Stomach (tissue), 4 donors: Measurements from ENCODE around the gene ATP5IF1.

Experiments
- CTCF ChIP-seq, 7 experiments: fragments of 450-650 bp in 4 of 7; fragments of 200-600 bp in 3 of 7; sonication (generic) in 3 of 7; IDR thresholded peaks; one replicate each; pipeline ENCODE4 v1.5.1; 2016 to 2019; ENCODE audit warnings: antibody characterized with exemption in 7 of 7, control low read depth in 2 of 7, mild to moderate bottlenecking in 1 of 7
- POLR2A ChIP-seq, 4 donors: fragments of 450-650 bp; IDR thresholded peaks; one replicate each; pipeline ENCODE4 v1.6.1; 2016; ENCODE audit warnings: antibody characterized with exemption in 4 of 4, control low read depth in 2 of 4, mild to moderate bottlenecking in 1 of 4, moderate library complexity in 1 of 4

- no peak for TF ChIP-seq POLR2A (IDR thresholded peaks at IDR 0.05)
- TF ChIP-seq CTCF (IDR thresholded peaks at IDR 0.05) = no peak
Observed at GRCh38 chr1:28266920-28267322, 31.0 kb downstream of the ATP5IF1 start.
